B cell (primary cell): ENCODE results near the gene SP8. TPM values are rescaled to one million over a fixed set of nuclear protein-coding genes. Genes with fewer than 3 reads are reported as not detected.

Experiments used
- ATAC-seq: fragments of 200-7000 bp; cut with Tn5 transposase; one replicate; pipeline ENCODE4 v1.10.0; 2021; ENCODE audit warnings: low read depth, mild to moderate bottlenecking, moderate number of reproducible peaks, moderate library complexity
- CTCF ChIA-PET: fragments of 350-600 bp; sonication (Branson Sonifier 250); formaldehyde crosslinking; loops from one replicate; lab custom pipeline; 2021; ENCODE audit warnings: antibody characterized with exemption, inconsistent platforms; lab: Charles Lee
- POLR2A ChIA-PET: fragments of 350-600 bp; sonication (Branson Sonifier 250); formaldehyde crosslinking; loops from one replicate; lab custom pipeline; 2021; ENCODE audit warnings: antibody characterized with exemption; lab: Charles Lee
- DNase-seq: peaks from one replicate; pipeline ENCODE4 v3.0.0; 2013
- H2AFZ ChIP-seq: 2 replicates; pipeline ENCODE4 v1.6.1; 2012; ENCODE audit warnings: mild to moderate bottlenecking, low read depth, low read length; ENCODE audit not compliant: insufficient read depth, poor library complexity, severe bottlenecking
- H3K27ac ChIP-seq, 2 donors: 1 replicate in 1 of 2; 2 replicates in 1 of 2; pipeline ENCODE4 v1.5.1; 2012 to 2013; ENCODE audit warnings: low read length in 2 of 2, mild to moderate bottlenecking in 2 of 2, moderate library complexity in 1 of 2
- H3K27me3 ChIP-seq, 4 experiments: fragments of 200-600 bp in 1 of 4; sonication (generic) in 1 of 4; replicated peaks in 1 of 4; 1 replicate in 2 of 4; 2 replicates in 2 of 4; pipeline versions ENCODE4 v1.6.1 to v1.7.0; 2013 to 2016; ENCODE audit warnings: low read length in 3 of 4, mild to moderate bottlenecking in 2 of 4, mixed read lengths in 1 of 4, moderate library complexity in 1 of 4; ENCODE audit not compliant: insufficient read depth in 4 of 4, control insufficient read depth in 3 of 4; ENCODE audit errors: control extremely low read depth in 1 of 4
- H3K36me3 ChIP-seq, 2 experiments: replicated peaks in 1 of 2; 1 replicate in 1 of 2; 2 replicates in 1 of 2; pipeline versions ENCODE4 v1.6.1 to v1.7.1; 2013; ENCODE audit warnings: low read length in 1 of 2; ENCODE audit not compliant: insufficient read depth in 2 of 2, control insufficient read depth in 1 of 2; ENCODE audit errors: control extremely low read depth in 1 of 2, extremely low read depth in 1 of 2
- H3K4me1 ChIP-seq, 2 donors: fragments of 200-600 bp in 1 of 2; sonication (generic) in 1 of 2; 1 replicate in 1 of 2; 2 replicates in 1 of 2; pipeline versions ENCODE4 v1.5.1 to v1.6.1; 2013 to 2017; ENCODE audit warnings: low read length in 2 of 2; ENCODE audit not compliant: control insufficient read depth in 2 of 2, insufficient read depth in 2 of 2
- H3K4me2 ChIP-seq: replicated peaks from 2 replicates; pipeline ENCODE3; 2012; ENCODE audit warnings: mild to moderate bottlenecking, low read depth, low read length; ENCODE audit not compliant: poor library complexity, severe bottlenecking
- H3K4me3 ChIP-seq, 5 experiments: fragments of 200-600 bp in 1 of 5; sonication (generic) in 1 of 5; 1 replicate in 3 of 5; 2 replicates in 2 of 5; pipeline versions ENCODE4 v1.5.1 to v1.7.0; 2011 to 2016; ENCODE audit warnings: low read length in 4 of 5, mild to moderate bottlenecking in 4 of 5, low read depth in 2 of 5, control low read depth in 1 of 5, moderate library complexity in 1 of 5; ENCODE audit not compliant: insufficient read depth in 1 of 5; ENCODE audit errors: control extremely low read depth in 1 of 5, extremely low read depth in 1 of 5
- H3K79me2 ChIP-seq: fragments of 200-600 bp; sonication (generic); one replicate; pipeline ENCODE4 v1.6.0; 2016; ENCODE audit warnings: low read length; ENCODE audit not compliant: control insufficient read depth, insufficient read depth
- H3K9ac ChIP-seq: fragments of 200-600 bp; sonication (generic); 2 replicates; pipeline ENCODE4 v1.6.1; 2017; ENCODE audit warnings: mild to moderate bottlenecking, low read length, moderate library complexity
- H3K9me3 ChIP-seq, 3 donors: one replicate each; pipeline versions ENCODE4 v1.6.1 to v1.7.1; 2013; ENCODE audit warnings: low read length in 2 of 3; ENCODE audit not compliant: control insufficient read depth in 2 of 3, insufficient read depth in 1 of 3; ENCODE audit errors: control extremely low read depth in 1 of 3
- H4K20me1 ChIP-seq: 2 replicates; pipeline ENCODE4 v1.6.0; 2012; ENCODE audit warnings: mild to moderate bottlenecking, low read length; ENCODE audit not compliant: insufficient read depth, control insufficient read depth, poor library complexity, severe bottlenecking
- H3K27ac Mint-ChIP-seq: one replicate; pipeline ENCODE4 v1.8.0; 2021; ENCODE audit warnings: mixed read lengths
- H3K27me3 Mint-ChIP-seq: one replicate; pipeline ENCODE4 v1.8.0; 2021; ENCODE audit warnings: mixed read lengths
- H3K4me1 Mint-ChIP-seq: one replicate; pipeline ENCODE4 v1.8.0; 2021; ENCODE audit warnings: mixed read lengths
- H3K4me3 Mint-ChIP-seq: one replicate; pipeline ENCODE4 v1.8.0; 2021; ENCODE audit warnings: mixed read lengths
- H3K9me3 Mint-ChIP-seq: one replicate; pipeline ENCODE4 v1.8.0; 2022; ENCODE audit warnings: mixed read lengths; ENCODE audit not compliant: insufficient read depth
- EZH2 ChIP-seq: IDR thresholded peaks from 2 replicates; pipeline ENCODE4 v1.6.1; 2012; ENCODE audit warnings: borderline replicate concordance, low read depth, mild to moderate bottlenecking, moderate library complexity, low read length; ENCODE audit not compliant: insufficient read depth, poor library complexity, severe bottlenecking
- WGBS: methylation state at CpG from one replicate; pipeline ENCODE4 v1.1.5; 2013; ENCODE audit warnings: missing lambda C conversion rate; ENCODE audit not compliant: insufficient coverage; 5-methylcytosine and 5-hydroxymethylcytosine counted together
- intact Hi-C: fragments of 100-400 bp; cut with micrococcal nuclease; formaldehyde crosslinking; loops from one replicate; pipeline ENCODE4 v1.10.0; 2022
- polyA plus RNA-seq: library from polyadenylated mRNA; depleted of rRNA; stranded (reverse); fragments of >200 nt; gene quantifications from 2 replicates; pipeline ENCODE4 v1.2.3, GENCODE V29; 2012
- total RNA-seq, 2 donors: library from RNA; stranded (reverse); fragments of 120-200 nt in 1 of 2; gene quantifications; 1 replicate in 1 of 2; 2 replicates in 1 of 2; pipeline versions ENCODE4 v1.2.3 to v1.2.4, GENCODE V29; 2013 to 2022
- TF ChIP-seq, protein P1 (sequence below): fragments of 200-600 bp; IDR thresholded peaks from one replicate; pipeline ENCODE4 v1.8.0; 2022; ENCODE audit warnings: antibody characterized with exemption, mild to moderate bottlenecking

The SP8 gene
- total and polyA plus RNA-seq, 2 donors (not counting 1 experiment from before 2014, with no cell fraction given), result not detected

DNA sequence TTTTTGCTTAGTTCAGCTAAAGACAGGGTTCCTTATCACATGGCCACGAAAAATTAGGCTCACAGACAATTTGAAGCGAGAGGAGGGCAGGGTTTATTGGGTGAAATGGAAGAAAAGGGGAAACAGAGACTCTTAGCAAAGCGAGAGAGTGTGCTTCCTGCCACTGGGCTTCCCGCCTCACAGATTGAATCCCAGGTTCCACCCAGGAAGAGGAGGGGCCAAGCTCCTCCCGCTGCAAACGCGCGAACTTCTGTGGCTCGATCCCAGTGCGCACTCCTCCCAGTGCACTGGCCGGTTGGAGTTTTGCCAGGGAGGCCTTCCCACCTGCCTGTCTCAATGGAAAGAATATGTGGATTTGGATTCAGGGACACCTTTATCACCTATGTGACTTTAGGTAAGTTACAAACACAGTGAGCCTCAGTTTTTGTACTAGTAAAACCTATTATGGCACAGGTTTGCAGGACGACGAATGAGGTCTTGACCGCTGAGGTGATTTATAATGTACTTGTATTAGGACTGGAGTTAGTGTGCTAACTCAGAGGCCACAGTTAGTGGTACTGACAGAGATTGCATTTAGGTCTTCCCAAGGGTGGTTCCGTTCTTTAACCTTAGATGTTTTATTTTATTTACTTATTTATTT is 48.5 kb upstream of the SP8 start:
- TF ChIP-seq, protein P1, sequence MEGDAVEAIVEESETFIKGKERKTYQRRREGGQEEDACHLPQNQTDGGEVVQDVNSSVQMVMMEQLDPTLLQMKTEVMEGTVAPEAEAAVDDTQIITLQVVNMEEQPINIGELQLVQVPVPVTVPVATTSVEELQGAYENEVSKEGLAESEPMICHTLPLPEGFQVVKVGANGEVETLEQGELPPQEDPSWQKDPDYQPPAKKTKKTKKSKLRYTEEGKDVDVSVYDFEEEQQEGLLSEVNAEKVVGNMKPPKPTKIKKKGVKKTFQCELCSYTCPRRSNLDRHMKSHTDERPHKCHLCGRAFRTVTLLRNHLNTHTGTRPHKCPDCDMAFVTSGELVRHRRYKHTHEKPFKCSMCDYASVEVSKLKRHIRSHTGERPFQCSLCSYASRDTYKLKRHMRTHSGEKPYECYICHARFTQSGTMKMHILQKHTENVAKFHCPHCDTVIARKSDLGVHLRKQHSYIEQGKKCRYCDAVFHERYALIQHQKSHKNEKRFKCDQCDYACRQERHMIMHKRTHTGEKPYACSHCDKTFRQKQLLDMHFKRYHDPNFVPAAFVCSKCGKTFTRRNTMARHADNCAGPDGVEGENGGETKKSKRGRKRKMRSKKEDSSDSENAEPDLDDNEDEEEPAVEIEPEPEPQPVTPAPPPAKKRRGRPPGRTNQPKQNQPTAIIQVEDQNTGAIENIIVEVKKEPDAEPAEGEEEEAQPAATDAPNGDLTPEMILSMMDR, result no peak
- no peak for TF ChIP-seq EZH2
- DNase-seq (no peak), ATAC-seq (no peak)
- Mint-ChIP-seq H3K27ac (no peak overlapping the region), H3K4me3 (no peak overlapping the region), H3K4me1 (no peaks in the 10 kb centered on the region), H3K9me3 (no peaks in the 10 kb centered on the region), H3K27me3 (peaks cover 10% of the 10 kb centered on the region)
- H2AFZ ChIP-seq, result no peak overlapping the region
- H3K4me1 ChIP-seq, result no peaks in the 10 kb centered on the region
- H3K4me3 ChIP-seq, result no peak overlapping the region
- intact Hi-C loops, result no loop called here
- H3K9ac ChIP-seq, result no peak overlapping the region
- H3K36me3 ChIP-seq, result no peaks in the 10 kb centered on the region
- no peak overlapping the region for H3K27ac ChIP-seq
- H3K9me3 ChIP-seq, result no peaks in the 10 kb centered on the region
- ChIA-PET CTCF (no interaction called here), POLR2A (no interaction called here)
- H3K79me2 ChIP-seq, result no peaks in the 10 kb centered on the region
- WGBS, result 85% methylated on average over 14 of the region's 15 CpGs
- H3K4me2 ChIP-seq, result no peak overlapping the region
- no peaks in the 10 kb centered on the region for H4K20me1 ChIP-seq
- H3K27me3 ChIP-seq, result no peaks in the 10 kb centered on the region

DNA sequence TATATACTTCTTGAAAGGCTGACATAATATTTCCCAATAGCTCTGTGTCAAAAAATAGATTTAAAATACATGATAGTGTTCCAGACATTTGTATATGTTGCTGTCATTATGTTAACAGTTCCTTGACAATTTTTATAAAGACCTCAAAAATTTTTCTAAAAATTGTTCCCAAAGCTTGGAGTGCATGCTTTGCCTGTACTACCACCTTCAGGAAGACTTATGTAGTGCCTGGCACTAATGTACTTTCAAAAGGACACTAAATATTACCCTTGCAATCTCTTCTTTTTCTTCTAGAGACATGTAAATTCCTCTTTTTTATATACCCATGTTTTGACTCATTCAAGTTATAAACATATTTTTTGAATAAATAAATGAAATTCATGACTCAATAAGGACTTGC is 48.0 kb upstream of the SP8 start:
- Histone ChIP-seq H3K36me3 (no peaks in the 10 kb centered on the region), H3K9ac (no peak overlapping the region), H3K4me1 (no peaks in the 10 kb centered on the region), H2AFZ (no peak overlapping the region), H3K9me3 (peaks cover 0 to 3% (median 0%) of the 10 kb centered on the region in 3 donors), H3K27me3 (no peaks in the 10 kb centered on the region), H4K20me1 (no peaks in the 10 kb centered on the region), H3K27ac (no peak overlapping the region), H3K4me2 (no peak overlapping the region), H3K79me2 (no peaks in the 10 kb centered on the region), H3K4me3 (no peak overlapping the region)
- CTCF ChIA-PET, result no interaction called here
- Mint-ChIP-seq H3K27ac (no peak overlapping the region), H3K9me3 (no peaks in the 10 kb centered on the region), H3K27me3 (peaks cover 10% of the 10 kb centered on the region), H3K4me1 (no peaks in the 10 kb centered on the region), H3K4me3 (no peak overlapping the region)
- DNase-seq, result no peak
- intact Hi-C loops, result no loop called here
- POLR2A ChIA-PET, result no interaction called here
- no peak for ATAC-seq
- TF ChIP-seq EZH2, result no peak
- TF ChIP-seq, protein P1, result no peak
